HepG2 (cell line): ENCODE measurements around the gene ARPP19. TPM values are rescaled to one million over a fixed set of nuclear protein-coding genes. Genes with fewer than 3 reads are reported as not detected.
A peak's percentile ranks its signal among the peaks of the same experiment; 100 is the strongest.

Source experiments
- ATAC-seq: fragments of 200-7000 bp; cut with Tn5 transposase; 3 replicates; pipeline ENCODE4 v1.9.1; 2020; ENCODE audit warnings: mild to moderate bottlenecking, moderate library complexity
- BruUV-seq: library from RNA; stranded (reverse); fragments of 400-500 nt; replicated peaks from 2 replicates; lab custom pipeline; 2021; lab: Mats Ljungman, UMichigan
- CTCF ChIA-PET: fragments of 300-600 bp; formaldehyde crosslinking; extraction: SDS; loops from one replicate; lab custom pipeline; 2021; ENCODE audit warnings: low total read pairs, inconsistent platforms, low intra/inter-chr PET ratio; lab: Yijun Ruan, JAX
- POLR2A ChIA-PET: fragments of 350-600 bp; sonication (Branson Sonifier 250); formaldehyde crosslinking; loops from one replicate; lab custom pipeline; 2020; ENCODE audit warnings: antibody characterized with exemption, inconsistent platforms; lab: Yijun Ruan, JAX
- DNase-seq: peaks from one replicate; pipeline ENCODE4 v3.0.0-alpha.2; 2015; ENCODE audit warnings: low spot score
- FAIRE-seq: peaks from 3 replicates; lab custom pipeline; 2011; peaks lifted over from hg19 to GRCh38; lab: Jason Lieb, UNC
- H2AFZ ChIP-seq: one replicate; pipeline ENCODE4 v1.6.1; 2011; ENCODE audit warnings: low read length, inconsistent platforms
- H3K27ac ChIP-seq: fragments of 300-600 bp; 3 replicates; pipeline ENCODE4 v1.8.0; 2011; ENCODE audit warnings: mixed run types, mild to moderate bottlenecking, mixed read lengths, low read length, inconsistent platforms; ENCODE audit not compliant: insufficient read depth; ENCODE audit errors: extremely low read length
- H3K27me3 ChIP-seq, 2 experiments: fragments of 200-600 bp in 1 of 2; 2 replicates in 1 of 2; 3 replicates in 1 of 2; pipeline versions ENCODE4 v1.6.0 to v1.8.0; 2011; ENCODE audit warnings: low read length in 2 of 2, mild to moderate bottlenecking in 2 of 2, moderate library complexity in 2 of 2, inconsistent platforms in 1 of 2; ENCODE audit not compliant: insufficient read depth in 2 of 2, control insufficient read depth in 1 of 2
- H3K36me3 ChIP-seq, 2 experiments: fragments of 200-600 bp in 1 of 2; replicated peaks in 1 of 2; 2 replicates in 1 of 2; 3 replicates in 1 of 2; pipeline versions ENCODE4 v1.5.1 to v1.8.0; 2011; ENCODE audit warnings: low read length in 2 of 2, inconsistent platforms in 1 of 2; ENCODE audit not compliant: insufficient read depth in 2 of 2, control insufficient read depth in 1 of 2
- H3K4me1 ChIP-seq: 2 replicates; pipeline ENCODE4 v1.5.1; 2012; ENCODE audit warnings: low read length, inconsistent platforms; ENCODE audit not compliant: insufficient read depth
- H3K4me2 ChIP-seq: 2 replicates; pipeline ENCODE4 v1.6.0; 2011; ENCODE audit warnings: low read depth, low read length, inconsistent platforms
- H3K4me3 ChIP-seq, 3 experiments: fragments of 200-600 bp in 1 of 3; sonication (generic), shearing (Covaris generic) in 1 of 3; replicated peaks in 1 of 3; 2 replicates each; pipeline ENCODE4 v1.5.1; 2011 to 2016; ENCODE audit warnings: low read length in 3 of 3, inconsistent platforms in 2 of 3, low read depth in 2 of 3, mild to moderate bottlenecking in 2 of 3, control low read depth in 1 of 3, mixed read lengths in 1 of 3; ENCODE audit not compliant: insufficient read depth in 1 of 3
- H3K79me2 ChIP-seq: one replicate; pipeline ENCODE4 v1.6.1; 2011; ENCODE audit warnings: low read length, inconsistent platforms; ENCODE audit not compliant: insufficient read depth
- H3K9ac ChIP-seq: 2 replicates; pipeline ENCODE4 v1.6.0; 2011; ENCODE audit warnings: mild to moderate bottlenecking, low read depth, low read length, inconsistent platforms; ENCODE audit not compliant: insufficient read depth
- H3K9me3 ChIP-seq: 2 replicates; pipeline ENCODE4 v1.5.1; 2012; ENCODE audit warnings: mild to moderate bottlenecking, low read length
- H4K20me1 ChIP-seq: 2 replicates; pipeline ENCODE4 v1.6.0; 2011; ENCODE audit warnings: inconsistent platforms, mild to moderate bottlenecking, low read length, moderate library complexity; ENCODE audit not compliant: insufficient read depth
- BRCA1 ChIP-seq: sonication (generic); formaldehyde crosslinking; IDR thresholded peaks from 2 replicates; pipeline ENCODE4 v1.4.0; 2020; ENCODE audit warnings: missing genetic modification reagents
- HHEX ChIP-seq: IDR thresholded peaks from 2 replicates; pipeline ENCODE4 v1.6.1; 2016; ENCODE audit warnings: control low read depth
- HIVEP1 ChIP-seq: sonication (generic); formaldehyde crosslinking; IDR thresholded peaks from 2 replicates; pipeline ENCODE4 v1.4.0; 2020; ENCODE audit warnings: mild to moderate bottlenecking, missing genetic modification reagents
- JUN ChIP-seq: sonication (generic); formaldehyde crosslinking; IDR thresholded peaks from 2 replicates; pipeline ENCODE4 v1.4.0; 2020; ENCODE audit warnings: mild to moderate bottlenecking, missing genetic modification reagents
- PAX8 ChIP-seq: sonication (generic); formaldehyde crosslinking; IDR thresholded peaks from 2 replicates; pipeline ENCODE4 v1.8.0; 2022; ENCODE audit warnings: mild to moderate bottlenecking, missing genetic modification reagents, borderline replicate concordance
- RXRB ChIP-seq: IDR thresholded peaks from 2 replicates; pipeline ENCODE4 v1.6.1; 2016; ENCODE audit warnings: borderline replicate concordance, missing genetic modification reagents, missing compliant biosample characterization
- TEAD3 ChIP-seq: optimal IDR thresholded peaks from 2 replicates; pipeline ENCODE3; 2016; ENCODE audit warnings: borderline replicate concordance
- U2AF2 ChIP-seq: fragments of 200-400 bp; formaldehyde crosslinking; IDR thresholded peaks from 2 replicates; pipeline ENCODE4 v1.6.1; 2017; ENCODE audit warnings: low read depth, mild to moderate bottlenecking, low read length
- ZNF501 ChIP-seq: sonication (generic); formaldehyde crosslinking; IDR thresholded peaks from 2 replicates; pipeline ENCODE4 v1.5.1; 2020; ENCODE audit warnings: mild to moderate bottlenecking, moderate library complexity, missing genetic modification reagents
- WGBS: methylation state at CpG from one replicate; pipeline ENCODE4 v1.1.6; 2017; ENCODE audit warnings: low lambda C conversion rate; 5-methylcytosine and 5-hydroxymethylcytosine counted together
- in situ Hi-C: cut with HindIII; loops from 2 replicates; pipeline ENCODE4 v1.10.0; 2017; ENCODE audit warnings: low pct_unique_long_range_greater_than_20kb; ENCODE audit not compliant: extremely low pct_ligation_motif_present
- intact Hi-C: fragments of 100-400 bp; cut with micrococcal nuclease; formaldehyde crosslinking; loops from one replicate; pipeline ENCODE4 v1.10.0; 2022; ENCODE audit not compliant: unreplicated experiment
- polyA plus RNA-seq, 8 experiments: library from polyadenylated mRNA; depleted of rRNA in 3 of 8; stranded (reverse) in 7 of 8; unstranded in 1 of 8; fragments of >200 nt; fragmentation: Illumina TruSeq in 4 of 8; extraction: Trizol in 4 of 8; gene quantifications; 2 replicates each; pipeline versions ENCODE4 v1.2.1 to v1.2.3, GENCODE V29; 2011 to 2016; ENCODE audit warnings: low read depth in 4 of 8, missing spikeins in 1 of 8, mixed read lengths in 1 of 8; ENCODE audit not compliant: insufficient read depth in 1 of 8
- total RNA-seq, 5 experiments: library from RNA; depleted of rRNA; stranded (reverse); fragments of >200 nt; fragmentation: Illumina TruSeq; extraction: Trizol; gene quantifications; 2 replicates each; pipeline ENCODE4 v1.2.3, GENCODE V29; 2016; ENCODE audit warnings: low read depth in 1 of 5
- TF ChIP-seq, protein P1 (sequence below): sonication (generic); formaldehyde crosslinking; IDR thresholded peaks from 2 replicates; pipeline ENCODE4 v1.4.0; 2020; ENCODE audit warnings: missing genetic modification reagents

The ARPP19 gene
- total and polyA plus RNA-seq, 2 of the 13 experiments (the other 11 are each of a cell fraction or from before 2014, with no cell fraction given): 70.8 to 123 TPM

DNA sequence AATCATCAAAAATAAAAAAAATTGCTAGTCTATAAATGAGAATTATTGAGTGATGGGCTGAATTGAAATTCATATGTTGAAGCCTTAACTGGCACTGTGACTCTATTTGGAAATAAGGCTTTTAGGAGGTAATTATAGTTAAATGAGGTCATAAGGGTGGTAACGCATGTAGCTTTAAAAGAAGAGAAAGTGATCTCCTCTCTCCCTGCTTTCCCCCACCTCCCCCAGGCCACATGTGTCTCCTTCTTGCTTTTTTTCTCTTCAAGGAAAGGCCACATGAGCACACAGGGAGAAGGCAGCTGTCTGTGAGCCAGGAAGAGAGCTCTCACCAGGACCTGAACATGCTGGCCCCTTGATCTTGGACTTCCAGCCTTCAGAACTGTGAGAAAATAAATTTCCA, 48.2 kb upstream of the ARPP19 start (continued):
- TF ChIP-seq, protein P1, sequence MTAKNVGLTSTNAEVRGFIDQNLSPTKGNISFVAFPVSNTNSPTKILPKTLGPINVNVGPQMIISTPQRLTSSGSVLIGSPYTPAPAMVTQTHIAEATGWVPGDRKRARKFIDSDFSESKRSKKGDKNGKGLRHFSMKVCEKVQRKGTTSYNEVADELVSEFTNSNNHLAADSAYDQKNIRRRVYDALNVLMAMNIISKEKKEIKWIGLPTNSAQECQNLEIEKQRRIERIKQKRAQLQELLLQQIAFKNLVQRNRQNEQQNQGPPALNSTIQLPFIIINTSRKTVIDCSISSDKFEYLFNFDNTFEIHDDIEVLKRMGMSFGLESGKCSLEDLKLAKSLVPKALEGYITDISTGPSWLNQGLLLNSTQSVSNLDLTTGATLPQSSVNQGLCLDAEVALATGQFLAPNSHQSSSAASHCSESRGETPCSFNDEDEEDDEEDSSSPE (CRISPR knock-in tag): no peak

DNA sequence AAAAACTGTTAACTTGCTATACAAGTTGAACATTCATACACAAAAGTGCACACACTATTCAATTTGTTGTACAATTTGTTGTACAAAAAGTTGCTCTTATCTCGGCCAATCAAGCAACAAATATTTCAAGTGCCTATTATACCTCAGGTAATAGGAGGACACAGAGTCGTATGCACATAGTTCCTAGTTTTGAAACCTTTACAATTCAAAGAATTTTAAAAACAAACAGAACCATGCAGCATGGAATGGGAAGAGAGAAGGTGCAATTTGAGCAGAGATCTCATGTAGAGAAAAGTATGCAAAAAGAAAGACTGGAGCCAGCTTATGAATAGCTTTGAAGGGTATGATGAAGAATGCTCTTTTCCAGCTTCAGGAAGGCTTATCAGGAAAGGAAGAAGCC, 46.5 kb upstream of the ARPP19 start:
- Histone ChIP-seq H3K4me3 (no peak overlapping the region), H3K36me3 (peaks cover 0 to 10% of the 10 kb centered on the region in 2 experiments; a peak in 4 of 5 replicates), H3K4me1 (peaks cover 16% of the 10 kb centered on the region), H3K9ac (no peak overlapping the region), H3K27ac (no peak overlapping the region), H2AFZ (no peak overlapping the region), H3K79me2 (no peaks in the 10 kb centered on the region), H4K20me1 (no peaks in the 10 kb centered on the region), H3K27me3 (no peaks in the 10 kb centered on the region), H3K9me3 (no peaks in the 10 kb centered on the region), H3K4me2 (no peak overlapping the region)
- WGBS: 38% methylated on average over 2 of the region's 2 CpGs
- in situ Hi-C loops (no loop called here), intact Hi-C loops (no loop called here)
- BruUV-seq: no TSS peak
- peak; percentile 92 for ATAC-seq
- no peak for TF ChIP-seq PAX8 (CRISPR knock-in tag)
- 0 out of 2 replicates have a peak, but pooled peaks have one; percentile 14 for TF ChIP-seq RXRB (CRISPR knock-in tag)
- TF ChIP-seq HIVEP1 (CRISPR knock-in tag): no peak
- no peak for TF ChIP-seq JUN (CRISPR knock-in tag)
- TF ChIP-seq ZNF501 (CRISPR knock-in tag): no peak
- no peak for TF ChIP-seq U2AF2
- peak; percentile 48 for TF ChIP-seq TEAD3
- TF ChIP-seq BRCA1 (CRISPR knock-in tag): no peak
- TF ChIP-seq HHEX (CRISPR knock-in tag): no peak
- ChIA-PET CTCF (no interaction called here), POLR2A (interaction anchor here (0.7 kb wide), 1 partner anchor 64 kb away, joined by 3 read pairs; the partner anchor contains the start of gene ATOSA)
- DNase-seq: peak; percentile 65
- FAIRE-seq: peak; percentile 26
